Transverse colon (tissue), 4 donors: ENCODE results near the gene OR10A2. TPM values are rescaled to one million over a fixed set of nuclear protein-coding genes. Genes with fewer than 3 reads are reported as not detected.
"Not testable (repeated sequence)": the region's sequence is repeated elsewhere in the genome, so short reads cannot be mapped to it uniquely, and the experiment has no call there.

Experiments used
- DNase-seq: peaks from one replicate; pipeline ENCODE4 v3.0.0-alpha.2; 2019
- H3K27ac ChIP-seq, 4 donors: fragments of 200-600 bp; sonication (generic); 2 replicates each; pipeline ENCODE4 v1.5.1; 2016 to 2018; ENCODE audit warnings: inconsistent platforms in 4 of 4
- H3K27me3 ChIP-seq: fragments of 200-600 bp; sonication (generic); 2 replicates; pipeline ENCODE4 v1.5.1; 2017; ENCODE audit warnings: inconsistent platforms
- H3K36me3 ChIP-seq, 4 donors: fragments of 200-600 bp; sonication (generic); 2 replicates each; pipeline ENCODE4 v1.5.1; 2017 to 2019; ENCODE audit warnings: inconsistent platforms in 4 of 4
- H3K4me1 ChIP-seq, 4 donors: fragments of 200-600 bp; sonication (generic); 2 replicates each; pipeline ENCODE4 v1.5.1; 2017 to 2020; ENCODE audit warnings: inconsistent platforms in 4 of 4
- H3K4me3 ChIP-seq, 4 donors: fragments of 200-600 bp; sonication (generic); 1 replicate in 1 of 4; 2 replicates in 3 of 4; pipeline versions ENCODE4 v1.5.1 to v1.6.1; 2017 to 2019; ENCODE audit warnings: inconsistent platforms in 4 of 4
- H3K9me3 ChIP-seq, 2 donors: fragments of 200-600 bp; sonication (generic); 2 replicates each; pipeline ENCODE4 v1.5.1; 2017 to 2019; ENCODE audit warnings: inconsistent platforms in 2 of 2
- EP300 ChIP-seq: sonication (generic); formaldehyde crosslinking; IDR thresholded peaks from one replicate; pipeline ENCODE4 v1.6.1; 2017; ENCODE audit warnings: antibody characterized with exemption, low read depth
- POLR2A ChIP-seq: fragments of 450-650 bp; IDR thresholded peaks from one replicate; pipeline ENCODE4 v1.6.1; 2016; ENCODE audit warnings: antibody characterized with exemption, mild to moderate bottlenecking, moderate library complexity
- POLR2AphosphoS5 ChIP-seq, 3 donors: sonication (generic); formaldehyde crosslinking; IDR thresholded peaks; one replicate each; pipeline ENCODE4 v1.6.1; 2016; ENCODE audit warnings: antibody characterized with exemption in 3 of 3
- WGBS, 2 donors: methylation state at CpG; one replicate each; pipeline ENCODE4 v1.1.5; 2018; ENCODE audit warnings: low coverage in 1 of 2; 5-methylcytosine and 5-hydroxymethylcytosine counted together
- in situ Hi-C, 4 donors: fragments of 200-750 bp; cut with MboI; loops; one replicate each; pipeline versions ENCODE4 v1.15.0 to v1.15.1; 2017; ENCODE audit warnings: low sequenced_read_pairs in 3 of 4, low pct_ligation_motif_present in 1 of 4, low pct_unique_long_range_greater_than_20kb in 1 of 4
- intact Hi-C: fragments of 100-400 bp; cut with DNase I; formaldehyde crosslinking; loops from one replicate; pipeline ENCODE4 v1.15.1; 2023; ENCODE audit warnings: low total_unique reads
- total RNA-seq, 4 donors: library from RNA; depleted of rRNA; stranded (reverse); fragments of >200 nt; gene quantifications; one replicate each; pipeline ENCODE4 v1.1.0, GENCODE V29; 2016
- TF ChIP-seq, protein P1 (sequence below), 5 experiments: fragments of 200-600 bp in 3 of 5; fragments of 450-650 bp in 2 of 5; sonication (generic) in 3 of 5; IDR thresholded peaks; 1 replicate in 2 of 5; 2 replicates in 3 of 5; pipeline ENCODE4 v1.5.1; 2016 to 2017; ENCODE audit warnings: antibody characterized with exemption in 5 of 5, inconsistent platforms in 3 of 5, mild to moderate bottlenecking in 2 of 5, moderate library complexity in 1 of 5

The OR10A2 gene
- total RNA-seq, 4 donors from 2014 or later, result not detected

DNA sequence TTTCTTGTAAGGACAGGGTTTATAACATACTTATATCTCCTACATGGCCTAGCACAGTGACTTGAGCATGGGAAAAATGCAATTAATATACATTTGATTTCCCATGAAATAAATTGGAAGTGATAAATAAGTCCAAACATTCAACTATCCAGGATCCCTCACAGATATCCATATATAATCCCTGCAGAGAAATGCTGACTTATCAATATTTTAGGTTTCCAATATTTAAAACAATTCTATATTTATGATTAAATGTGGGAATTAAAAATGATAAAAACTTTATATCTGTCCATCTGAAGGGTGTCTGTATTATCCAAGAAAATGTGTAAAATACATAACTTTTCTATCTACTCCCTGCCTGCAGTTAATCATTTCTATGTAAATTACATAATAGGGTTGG is 19.9 kb downstream of the OR10A2 start:
- TF ChIP-seq POLR2AphosphoS5 (IDR thresholded peaks at IDR 0.05) (no peak), POLR2A (no peak), EP300 (no peak)
- TF ChIP-seq, protein P1, sequence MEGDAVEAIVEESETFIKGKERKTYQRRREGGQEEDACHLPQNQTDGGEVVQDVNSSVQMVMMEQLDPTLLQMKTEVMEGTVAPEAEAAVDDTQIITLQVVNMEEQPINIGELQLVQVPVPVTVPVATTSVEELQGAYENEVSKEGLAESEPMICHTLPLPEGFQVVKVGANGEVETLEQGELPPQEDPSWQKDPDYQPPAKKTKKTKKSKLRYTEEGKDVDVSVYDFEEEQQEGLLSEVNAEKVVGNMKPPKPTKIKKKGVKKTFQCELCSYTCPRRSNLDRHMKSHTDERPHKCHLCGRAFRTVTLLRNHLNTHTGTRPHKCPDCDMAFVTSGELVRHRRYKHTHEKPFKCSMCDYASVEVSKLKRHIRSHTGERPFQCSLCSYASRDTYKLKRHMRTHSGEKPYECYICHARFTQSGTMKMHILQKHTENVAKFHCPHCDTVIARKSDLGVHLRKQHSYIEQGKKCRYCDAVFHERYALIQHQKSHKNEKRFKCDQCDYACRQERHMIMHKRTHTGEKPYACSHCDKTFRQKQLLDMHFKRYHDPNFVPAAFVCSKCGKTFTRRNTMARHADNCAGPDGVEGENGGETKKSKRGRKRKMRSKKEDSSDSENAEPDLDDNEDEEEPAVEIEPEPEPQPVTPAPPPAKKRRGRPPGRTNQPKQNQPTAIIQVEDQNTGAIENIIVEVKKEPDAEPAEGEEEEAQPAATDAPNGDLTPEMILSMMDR (IDR thresholded peaks at IDR 0.05), result no peak
- in situ Hi-C loops, result no loop called here
- Histone ChIP-seq H3K27me3 (no peaks in the 10 kb centered on the region), H3K9me3 (no peaks in the 10 kb centered on the region), H3K36me3 (no peaks in the 10 kb centered on the region), H3K27ac (no peak overlapping the region), H3K4me1 (no peaks in the 10 kb centered on the region), H3K4me3 (no peak overlapping the region)
- intact Hi-C loops, result no loop called here
- no peak for DNase-seq

DNA sequence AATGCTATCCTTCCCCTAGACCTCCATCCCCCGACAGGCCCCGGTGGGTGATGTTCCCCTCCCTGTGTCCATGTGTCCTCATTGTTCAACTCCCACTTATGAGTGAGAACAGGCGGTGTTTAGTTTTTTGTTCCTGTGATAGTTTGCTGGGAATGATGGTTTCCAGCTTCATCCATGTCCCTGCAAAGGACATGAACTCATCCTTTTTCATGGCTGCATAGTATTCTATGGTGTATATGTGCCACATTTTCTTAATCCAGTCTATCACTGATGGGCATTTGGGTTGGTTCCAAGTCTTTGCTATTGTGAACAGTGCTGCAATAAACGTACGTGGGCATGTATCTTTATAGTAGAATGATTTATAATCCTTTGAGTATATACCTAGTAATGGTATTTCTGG is 24.9 kb downstream of the OR10A2 start:
- H3K4me1 ChIP-seq, H3K9me3 ChIP-seq, DNase-seq, H3K27ac ChIP-seq, in situ Hi-C loops, H3K36me3 ChIP-seq, H3K4me3 ChIP-seq, H3K27me3 ChIP-seq: not testable (repeated sequence)
- WGBS, 2 donors, result 88 to 89% methylated on average over 5 of the region's 5 CpGs
- intact Hi-C loops, result loop anchor here (5.0 kb wide), 1 partner anchor 935 kb away; no protein-coding TSS in a partner anchor

DNA sequence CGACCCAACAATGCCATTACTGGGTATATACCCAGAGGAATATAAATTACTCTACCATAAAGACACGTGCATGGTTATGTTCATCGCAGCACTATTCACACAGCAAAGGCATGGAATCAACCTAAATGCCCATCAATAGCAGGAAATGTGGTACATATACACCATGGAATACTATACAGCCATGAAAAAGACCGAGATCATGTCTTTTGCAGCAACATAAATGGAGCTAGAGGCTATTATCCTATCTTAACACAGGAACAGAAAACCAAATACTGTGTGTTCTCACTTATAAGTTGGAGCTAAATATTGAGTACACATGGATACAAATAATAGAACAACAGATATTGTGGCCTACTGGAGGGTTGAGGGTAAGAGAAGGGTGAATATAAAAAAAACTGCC is 26.0 kb downstream of the OR10A2 start:
- in situ Hi-C loops, result no loop called here
- H3K9me3 ChIP-seq, result no peaks in the 10 kb centered on the region
- no peak overlapping the region for H3K27ac ChIP-seq
- no peaks in the 10 kb centered on the region for H3K27me3 ChIP-seq
- H3K4me3 ChIP-seq, result no peak overlapping the region
- no peaks in the 10 kb centered on the region for H3K4me1 ChIP-seq
- H3K36me3 ChIP-seq, result no peaks in the 10 kb centered on the region
- TF ChIP-seq, protein P1 (IDR thresholded peaks at IDR 0.05), result no peak
- TF ChIP-seq POLR2AphosphoS5 (IDR thresholded peaks at IDR 0.05) (no peak), POLR2A (no peak), EP300 (no peak)
- no peak for DNase-seq
- 89% methylated on average over 4 of the region's 4 CpGs for WGBS, 2 donors
- intact Hi-C loops, result loop anchor here (5.0 kb wide), 1 partner anchor 933 kb away; no protein-coding TSS in a partner anchor

DNA sequence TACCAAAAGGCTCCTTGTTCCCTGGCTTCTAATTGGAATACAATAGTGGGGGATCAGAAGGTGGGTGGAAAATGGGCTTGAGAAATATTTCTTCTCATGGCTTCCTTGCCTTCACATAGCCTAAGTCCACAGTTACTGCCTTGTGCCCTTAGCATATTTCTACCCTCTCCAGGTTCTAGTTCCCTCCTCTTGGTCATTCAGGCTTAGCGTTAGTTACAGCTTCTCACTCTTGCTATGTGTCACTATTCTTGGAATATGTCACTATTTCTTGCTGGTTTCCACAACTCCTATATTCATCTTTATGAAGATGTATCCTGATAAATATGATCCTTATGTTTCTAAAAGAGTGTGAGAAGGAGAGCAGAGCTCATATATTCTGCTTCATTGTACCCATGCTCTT is 27.0 kb downstream of the OR10A2 start:
- intact Hi-C loops (loop anchor here (5.0 kb wide), 1 partner anchor 932 kb away; no protein-coding TSS in a partner anchor), in situ Hi-C loops (no loop called here)
- no peaks in the 10 kb centered on the region for H3K36me3 ChIP-seq
- TF ChIP-seq, protein P1 (IDR thresholded peaks at IDR 0.05), result no peak
- TF ChIP-seq POLR2AphosphoS5 (IDR thresholded peaks at IDR 0.05), result no peak
- TF ChIP-seq EP300, result no peak
- WGBS, 2 donors, result 77 to 88% methylated on average over 1 of the region's 1 CpG
- H3K4me1 ChIP-seq, result no peaks in the 10 kb centered on the region
- H3K9me3 ChIP-seq, result no peaks in the 10 kb centered on the region
- no peak for DNase-seq
- no peak overlapping the region for H3K27ac ChIP-seq
- no peaks in the 10 kb centered on the region for H3K27me3 ChIP-seq
- H3K4me3 ChIP-seq, result no peak overlapping the region

DNA sequence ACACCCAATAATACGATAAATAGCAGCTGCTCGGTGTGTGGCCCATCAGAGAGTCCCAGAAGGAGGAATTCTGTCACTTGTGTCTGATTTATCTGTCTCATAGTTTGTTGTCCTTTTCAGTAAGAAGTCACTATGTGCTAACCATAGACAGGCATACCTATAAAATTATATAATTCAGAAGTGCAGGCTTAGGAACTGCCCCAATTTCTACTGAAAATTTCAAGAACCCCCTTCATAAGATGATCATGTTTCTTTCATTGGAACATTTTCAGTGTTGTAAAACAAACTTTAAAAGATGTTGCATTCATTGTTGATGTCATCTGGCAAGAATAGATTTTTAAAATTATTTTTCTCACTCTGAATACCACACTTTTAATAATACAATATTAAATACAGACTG is 29.5 kb downstream of the OR10A2 start, which contains the start of gene OR2D2:
Gene OR2D2 (minus strand): TSS at position 101 of the 400 bp plus-strand sequence. CDS start 0 bp downstream, at position 101.
- in situ Hi-C loops, result no loop called here
- Histone ChIP-seq H3K4me3 (no peak within 1 kb of the TSS), H3K36me3 (no peaks in the 10 kb centered on the region), H3K27me3 (no peaks in the 10 kb centered on the region), H3K27ac (no peak within 1 kb of the TSS), H3K4me1 (no peaks in the 10 kb centered on the region), H3K9me3 (no peaks in the 10 kb centered on the region)
- WGBS, 2 donors, result 73 to 95% methylated on average over 2 of the region's 2 CpGs
- TF ChIP-seq, protein P1 (IDR thresholded peaks at IDR 0.05), result no peak
- TF ChIP-seq POLR2A (no peak), EP300 (no peak), POLR2AphosphoS5 (IDR thresholded peaks at IDR 0.05) (no peak)
- no peak for DNase-seq
- intact Hi-C loops, result no loop called here
